K562 (cell line): ENCODE results near the gene ALOX12B.

Experiments
- HDAC3 ChIP-seq: fragments of 450-650 bp; IDR thresholded peaks from 2 replicates; pipeline ENCODE4 v1.6.1; 2018; ENCODE audit warnings: borderline replicate concordance, mild to moderate bottlenecking, moderate library complexity; ENCODE audit not compliant: partially characterized antibody
- TF ChIP-seq, protein P1 (sequence below), 3 experiments: fragments of 200-800 bp in 1 of 3; fragments of 250-450 bp in 1 of 3; fragments of 450-650 bp in 1 of 3; sonication (Bioruptor Pico) in 1 of 3; sonication (Bioruptor generic) in 1 of 3; formaldehyde crosslinking in 1 of 3; IDR thresholded peaks; 2 replicates each; pipeline versions ENCODE4 v1.6.1 to v1.8.0; 2016 to 2022; ENCODE audit warnings: mild to moderate bottlenecking in 2 of 3, missing genetic modification characterization in 2 of 3, missing compliant biosample characterization in 1 of 3, moderate library complexity in 1 of 3

- TF ChIP-seq HDAC3: no peak
- TF ChIP-seq, protein P1, sequence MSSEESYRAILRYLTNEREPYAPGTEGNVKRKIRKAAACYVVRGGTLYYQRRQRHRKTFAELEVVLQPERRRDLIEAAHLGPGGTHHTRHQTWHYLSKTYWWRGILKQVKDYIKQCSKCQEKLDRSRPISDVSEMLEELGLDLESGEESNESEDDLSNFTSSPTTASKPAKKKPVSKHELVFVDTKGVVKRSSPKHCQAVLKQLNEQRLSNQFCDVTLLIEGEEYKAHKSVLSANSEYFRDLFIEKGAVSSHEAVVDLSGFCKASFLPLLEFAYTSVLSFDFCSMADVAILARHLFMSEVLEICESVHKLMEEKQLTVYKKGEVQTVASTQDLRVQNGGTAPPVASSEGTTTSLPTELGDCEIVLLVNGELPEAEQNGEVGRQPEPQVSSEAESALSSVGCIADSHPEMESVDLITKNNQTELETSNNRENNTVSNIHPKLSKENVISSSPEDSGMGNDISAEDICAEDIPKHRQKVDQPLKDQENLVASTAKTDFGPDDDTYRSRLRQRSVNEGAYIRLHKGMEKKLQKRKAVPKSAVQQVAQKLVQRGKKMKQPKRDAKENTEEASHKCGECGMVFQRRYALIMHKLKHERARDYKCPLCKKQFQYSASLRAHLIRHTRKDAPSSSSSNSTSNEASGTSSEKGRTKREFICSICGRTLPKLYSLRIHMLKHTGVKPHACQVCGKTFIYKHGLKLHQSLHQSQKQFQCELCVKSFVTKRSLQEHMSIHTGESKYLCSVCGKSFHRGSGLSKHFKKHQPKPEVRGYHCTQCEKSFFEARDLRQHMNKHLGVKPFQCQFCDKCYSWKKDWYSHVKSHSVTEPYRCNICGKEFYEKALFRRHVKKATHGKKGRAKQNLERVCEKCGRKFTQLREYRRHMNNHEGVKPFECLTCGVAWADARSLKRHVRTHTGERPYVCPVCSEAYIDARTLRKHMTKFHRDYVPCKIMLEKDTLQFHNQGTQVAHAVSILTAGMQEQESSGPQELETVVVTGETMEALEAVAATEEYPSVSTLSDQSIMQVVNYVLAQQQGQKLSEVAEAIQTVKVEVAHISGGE (CRISPR knock-in tag; IDR thresholded peaks at IDR 0.05): no peak
These were observed 35.7 kb downstream of the ALOX12B start for GRCh38 chr17:8051831-8052230.
